Mucosa of descending colon (tissue), 3 donors: ENCODE data around the gene ARIH1. TPM values are rescaled to one million over a fixed set of nuclear protein-coding genes. Genes with fewer than 3 reads are reported as not detected.
"Not testable (repeated sequence)": the region's sequence is repeated elsewhere in the genome, so short reads cannot be mapped to it uniquely, and the experiment has no call there.

Experiments
- ATAC-seq: fragments of 200-7000 bp; cut with Tn5 transposase; one replicate; pipeline ENCODE4 v1.9.1; 2020; ENCODE audit warnings: mild to moderate bottlenecking, moderate library complexity
- DNase-seq, 3 donors: peaks; one replicate each; pipeline ENCODE4 v3.0.0-alpha.2; 2020
- H3K36me3 ChIP-seq: fragments of 200-600 bp; one replicate; pipeline ENCODE4 v1.8.0; 2021; ENCODE audit warnings: low read depth, mild to moderate bottlenecking
- H3K4me1 ChIP-seq: fragments of 200-600 bp; one replicate; pipeline ENCODE4 v1.8.0; 2021; ENCODE audit warnings: low read depth, mild to moderate bottlenecking
- H3K4me3 ChIP-seq: fragments of 200-600 bp; one replicate; pipeline ENCODE4 v1.8.0; 2021; ENCODE audit warnings: mild to moderate bottlenecking
- H3K9me3 ChIP-seq: fragments of 200-600 bp; one replicate; pipeline ENCODE4 v1.8.0; 2021; ENCODE audit warnings: mild to moderate bottlenecking
- intact Hi-C, 2 donors: fragments of 100-400 bp; cut with DNase I in 1 of 2; cut with micrococcal nuclease in 1 of 2; formaldehyde crosslinking; loops; one replicate each; pipeline versions ENCODE4 v1.11.0 to v1.11.1; 2022; cut with DNase I, micrococcal nuclease
- total RNA-seq, 3 donors: library from RNA; stranded (reverse); fragmentation: NEBNext Ultra II Directional in 2 of 3; extraction: Animal tissue kit (Norgen Biotek cat#: 25700) in 2 of 3; gene quantifications; one replicate each; pipeline versions ENCODE4 v1.2.1 to v1.2.4, GENCODE V29; 2021 to 2023
- TF ChIP-seq, protein P1 (sequence below): fragments of 200-600 bp; IDR thresholded peaks from one replicate; pipeline ENCODE4 v1.8.0; 2022; ENCODE audit warnings: antibody characterized with exemption, mild to moderate bottlenecking
- donor health status: DM: no; HTN: no; CAD: no; lungs with moderate emphysema.
- donor health status: DM: no; HTN: no; CAD: no.
- donor health status: DM: no; HTN: yes; CAD: no.

ARIH1 gene
- total RNA-seq, 3 donors from 2014 or later, result 109 to 205 (median 118) TPM

GRCh38 chr15:72591361-72591760, 117.2 kb downstream of the ARIH1 start:
- no peak for ATAC-seq
- TF ChIP-seq, protein P1, sequence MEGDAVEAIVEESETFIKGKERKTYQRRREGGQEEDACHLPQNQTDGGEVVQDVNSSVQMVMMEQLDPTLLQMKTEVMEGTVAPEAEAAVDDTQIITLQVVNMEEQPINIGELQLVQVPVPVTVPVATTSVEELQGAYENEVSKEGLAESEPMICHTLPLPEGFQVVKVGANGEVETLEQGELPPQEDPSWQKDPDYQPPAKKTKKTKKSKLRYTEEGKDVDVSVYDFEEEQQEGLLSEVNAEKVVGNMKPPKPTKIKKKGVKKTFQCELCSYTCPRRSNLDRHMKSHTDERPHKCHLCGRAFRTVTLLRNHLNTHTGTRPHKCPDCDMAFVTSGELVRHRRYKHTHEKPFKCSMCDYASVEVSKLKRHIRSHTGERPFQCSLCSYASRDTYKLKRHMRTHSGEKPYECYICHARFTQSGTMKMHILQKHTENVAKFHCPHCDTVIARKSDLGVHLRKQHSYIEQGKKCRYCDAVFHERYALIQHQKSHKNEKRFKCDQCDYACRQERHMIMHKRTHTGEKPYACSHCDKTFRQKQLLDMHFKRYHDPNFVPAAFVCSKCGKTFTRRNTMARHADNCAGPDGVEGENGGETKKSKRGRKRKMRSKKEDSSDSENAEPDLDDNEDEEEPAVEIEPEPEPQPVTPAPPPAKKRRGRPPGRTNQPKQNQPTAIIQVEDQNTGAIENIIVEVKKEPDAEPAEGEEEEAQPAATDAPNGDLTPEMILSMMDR, result no peak
- intact Hi-C loops, result no loop called here

DNA sequence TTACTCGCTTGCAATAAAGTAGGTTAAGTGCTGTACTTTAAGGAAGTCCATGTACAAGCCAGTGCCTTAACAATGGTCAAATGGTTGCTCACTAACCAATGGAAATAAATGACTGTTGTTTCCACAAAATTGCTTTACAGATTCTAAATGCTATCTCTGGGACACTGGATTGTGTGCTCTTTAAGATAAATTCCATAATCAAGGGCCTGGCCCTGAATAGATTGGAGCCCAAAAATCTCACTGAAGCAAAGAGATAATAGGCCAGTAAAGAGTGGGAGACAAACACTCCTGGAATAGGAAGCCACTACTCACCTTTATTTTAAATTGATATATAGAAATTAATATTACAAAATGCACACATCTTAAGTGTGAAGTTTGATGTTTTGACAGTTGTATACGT, 118.0 kb downstream of the ARIH1 start:
- Histone ChIP-seq H3K9me3 (no peaks in the 10 kb centered on the region), H3K36me3 (no peaks in the 10 kb centered on the region), H3K4me1 (no peaks in the 10 kb centered on the region), H3K4me3 (no peak overlapping the region)
- DNase-seq (no peak), ATAC-seq (no peak)
- intact Hi-C loops, result no loop called here
- TF ChIP-seq, protein P1, result no peak

More at GRCh38 chr15:72591361-72591760, 117.2 kb downstream of the ARIH1 start:
- Histone ChIP-seq H3K4me1 (no peaks in the 10 kb centered on the region), H3K4me3 (no peak overlapping the region), H3K9me3 (no peaks in the 10 kb centered on the region), H3K36me3 (no peaks in the 10 kb centered on the region)
- DNase-seq, result no peak

- Histone ChIP-seq H3K9me3 (no peaks in the 10 kb centered on the region), H3K4me1 (no peaks in the 10 kb centered on the region), H3K36me3 (no peaks in the 10 kb centered on the region), H3K4me3 (no peak overlapping the region)
- no peak for DNase-seq
- intact Hi-C loops, result no loop called here
- ATAC-seq, result no peak
- TF ChIP-seq, protein P1, result no peak
These were observed 118.5 kb downstream of the ARIH1 start for GRCh38 chr15:72592676-72593075.

DNA sequence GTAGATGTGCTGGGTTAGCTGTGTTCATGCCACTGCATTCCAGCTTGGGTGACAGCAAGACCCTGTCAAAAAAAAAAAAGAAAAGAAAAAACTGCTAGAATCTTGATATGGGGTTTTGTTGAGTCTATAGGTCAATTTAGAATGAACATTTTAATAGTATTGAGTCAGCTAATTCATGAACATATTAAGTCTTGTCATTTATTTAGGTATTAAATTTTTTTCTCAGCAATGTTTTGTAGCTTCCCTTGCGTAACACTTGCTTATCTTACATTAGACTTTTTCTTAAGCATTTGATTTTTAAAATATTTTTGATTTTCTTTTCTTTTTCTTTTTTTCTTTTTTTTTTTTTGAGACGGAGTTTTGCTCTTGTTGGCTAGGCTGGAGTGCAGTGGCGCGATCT, 119.7 kb downstream of the ARIH1 start:
- intact Hi-C loops, result no loop called here
- no peaks in the 10 kb centered on the region for H3K36me3 ChIP-seq
- TF ChIP-seq, protein P1, result no peak
- no peak for ATAC-seq
- DNase-seq, result no peak
- H3K4me3 ChIP-seq, result no peak overlapping the region
- no peaks in the 10 kb centered on the region for H3K9me3 ChIP-seq
- no peaks in the 10 kb centered on the region for H3K4me1 ChIP-seq

DNA sequence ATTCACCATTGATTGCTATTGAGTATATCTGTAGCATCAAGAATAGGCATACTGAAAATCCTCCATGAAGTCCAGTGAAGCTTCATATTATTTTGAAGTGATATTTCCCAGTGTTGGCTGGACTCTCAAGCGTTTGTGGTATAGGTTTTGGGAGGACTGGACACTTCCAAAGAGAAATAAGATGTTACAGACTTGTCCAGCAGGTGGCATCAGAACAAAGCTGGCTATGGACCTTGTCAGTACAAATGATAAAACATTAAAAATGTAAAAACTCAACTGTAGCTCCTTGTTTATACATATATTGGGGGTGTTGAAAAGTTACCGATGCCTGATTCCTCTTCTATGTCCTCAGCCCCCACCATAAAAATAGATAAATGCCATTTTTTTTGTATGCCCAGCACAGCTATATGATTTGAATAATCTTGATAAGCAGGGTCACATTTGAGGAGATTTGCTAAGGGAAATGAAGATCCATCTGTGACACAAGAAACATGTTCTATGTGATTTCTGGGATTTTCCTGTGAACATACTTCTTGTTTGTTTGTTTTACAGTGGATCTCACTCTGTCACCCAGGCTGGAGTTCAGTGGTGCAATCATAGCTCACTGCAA, 125.8 kb downstream of the ARIH1 start:
- ATAC-seq, result peak; percentile 56
- DNase-seq, result peak in 1 of 3 donors; percentile 70
- TF ChIP-seq, protein P1, result peak; percentile 14
- Histone ChIP-seq H3K9me3 (no peaks in the 10 kb centered on the region), H3K36me3 (no peaks in the 10 kb centered on the region), H3K4me1 (no peaks in the 10 kb centered on the region), H3K4me3 (no peak overlapping the region)
- intact Hi-C loops, result no loop called here

DNA sequence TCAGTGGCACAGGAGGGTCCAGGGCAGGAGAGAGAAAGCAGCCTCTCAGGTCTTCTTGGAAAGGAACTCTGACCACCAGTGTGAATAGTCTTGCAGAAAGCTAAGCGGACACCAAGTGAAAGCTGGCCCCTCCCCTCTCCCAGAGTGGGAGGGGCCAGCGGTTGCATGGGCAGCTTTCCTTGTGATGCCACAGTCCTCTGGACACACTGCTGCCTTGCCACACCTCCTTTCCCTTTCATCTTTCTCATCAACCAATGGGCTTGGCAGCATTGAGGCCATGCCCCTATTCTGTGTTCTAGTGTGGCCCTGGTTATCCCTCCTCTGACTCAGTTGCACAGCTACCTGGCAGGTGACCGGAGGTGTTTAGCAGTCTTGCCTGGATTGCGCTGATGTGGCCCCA, 130.7 kb downstream of the ARIH1 start:
- intact Hi-C loops, result no loop called here
- DNase-seq, result no peak

DNA sequence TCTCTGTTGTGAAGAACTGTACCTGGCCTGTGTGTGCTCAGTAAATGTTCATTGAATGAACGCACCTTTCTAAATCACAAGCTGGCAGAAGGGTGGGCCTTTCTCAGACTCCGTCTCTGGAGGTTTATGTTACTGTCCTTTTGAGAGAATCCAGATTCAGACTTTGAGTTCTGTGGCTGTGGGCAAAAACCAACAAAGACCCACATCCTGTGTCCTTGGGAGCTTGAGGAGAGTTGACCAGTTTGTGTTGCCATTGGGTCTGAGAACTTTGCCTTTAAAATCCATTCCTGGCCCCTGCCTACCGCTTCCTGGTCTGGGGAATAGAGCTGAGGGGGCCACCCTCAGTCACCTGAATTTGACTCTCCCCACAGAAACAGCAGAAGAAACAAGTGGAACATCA, 134.0 kb downstream of the ARIH1 start:
- DNase-seq, intact Hi-C loops, ATAC-seq: not testable (repeated sequence)

More for the DNA sequence above, 130.7 kb downstream of the ARIH1 start:
- Histone ChIP-seq H3K36me3 (no peaks in the 10 kb centered on the region), H3K4me3 (no peak overlapping the region), H3K9me3 (no peaks in the 10 kb centered on the region), H3K4me1 (no peaks in the 10 kb centered on the region)
- no peak for ATAC-seq
- TF ChIP-seq, protein P1, result no peak

More for the DNA sequence above, 134.0 kb downstream of the ARIH1 start:
- not testable (repeated sequence) for H3K36me3 ChIP-seq, H3K9me3 ChIP-seq, H3K4me1 ChIP-seq, H3K4me3 ChIP-seq
